ENCODE data around the gene FZD2. TPM values are rescaled to one million over a fixed set of nuclear protein-coding genes. Genes with fewer than 3 reads are reported as not detected.
"Not testable (repeated sequence)": the region's sequence is repeated elsewhere in the genome, so short reads cannot be mapped to it uniquely, and the experiment has no call there.

FZD2 gene
- total RNA-seq, 1 donor from 2014 or later = 6.9 TPM

DNA sequence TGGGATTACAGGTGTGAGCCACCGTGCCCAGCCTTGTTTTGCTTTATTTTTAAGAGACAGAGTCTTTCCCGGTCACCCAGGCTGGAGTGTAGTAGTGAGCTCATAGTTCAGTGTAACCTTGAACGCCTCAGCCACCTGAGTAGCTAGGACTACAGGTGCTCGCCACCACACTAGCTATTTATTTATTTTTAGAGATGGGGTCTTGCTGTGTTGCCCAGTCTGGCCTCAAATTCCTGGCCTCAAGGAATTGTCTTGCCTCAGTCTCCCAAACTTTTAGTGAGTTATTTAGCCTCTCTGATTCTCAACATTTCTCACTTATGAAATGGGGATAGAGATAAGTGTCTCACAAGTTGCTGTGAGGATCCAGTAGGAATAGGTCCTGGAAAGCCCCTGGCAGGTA, 21.7 kb downstream of the FZD2 start:
- no peak for DNase-seq

DNA sequence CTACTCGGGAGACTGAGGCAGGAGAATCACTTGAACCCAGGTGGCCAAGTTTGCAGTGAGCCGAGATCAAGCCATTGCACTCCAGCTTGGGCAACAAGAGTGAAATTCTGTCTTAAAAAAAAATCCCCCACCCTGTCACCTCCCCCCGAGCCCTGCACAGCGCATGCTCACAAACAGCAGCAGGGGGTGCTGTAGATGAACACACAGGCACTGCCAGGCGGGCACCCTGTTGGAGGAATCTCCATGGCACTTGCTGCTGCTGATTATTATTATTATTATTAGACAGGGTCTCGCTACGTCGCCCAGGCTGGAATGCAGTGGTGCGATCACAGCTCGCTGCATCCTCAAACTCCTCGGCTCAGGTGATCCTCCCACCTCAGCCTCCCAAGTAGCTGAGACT, 24.6 kb downstream of the FZD2 start:
- DNase-seq = no peak

DNA sequence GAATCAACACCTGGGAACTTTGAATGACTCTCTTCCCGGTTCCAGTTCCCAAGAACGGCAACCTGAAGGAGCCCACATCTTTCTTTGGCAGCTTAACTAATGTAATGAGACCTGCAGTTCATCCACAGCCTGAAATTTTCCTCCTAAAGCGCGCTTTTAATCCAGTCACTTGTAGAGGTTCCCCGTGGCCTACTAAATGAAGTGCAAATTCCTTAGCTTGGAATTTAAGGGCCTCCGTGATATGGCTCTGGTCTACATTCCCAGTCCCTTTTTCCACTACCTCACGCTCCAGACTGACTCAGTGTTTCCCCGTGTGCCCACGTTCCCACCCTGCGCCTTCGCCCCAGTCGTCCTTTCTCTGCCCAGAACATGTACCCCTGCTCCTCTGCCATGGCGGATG, 27.2 kb downstream of the FZD2 start:
- DNase-seq = no peak

DNA sequence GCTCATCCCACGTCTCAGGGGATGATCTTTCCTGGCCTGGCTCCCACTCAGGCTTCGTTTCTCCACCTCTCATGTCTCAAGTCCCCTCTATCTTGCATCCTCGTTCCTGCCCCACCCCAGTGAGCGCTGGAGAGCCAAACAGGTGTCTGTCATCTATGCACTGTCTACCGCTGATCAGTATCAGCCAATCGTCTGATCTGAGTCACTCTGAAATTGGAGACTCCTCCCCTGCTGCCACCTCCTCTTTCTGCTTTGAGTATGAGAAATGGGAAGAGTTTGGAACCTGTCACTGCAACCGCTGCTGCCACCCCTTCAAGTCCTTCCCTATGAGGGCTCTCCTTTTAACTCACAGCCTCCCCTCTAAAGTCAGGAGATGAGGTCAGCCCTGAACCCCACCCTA, 28.0 kb downstream of the FZD2 start:
- no peak for DNase-seq

DNA sequence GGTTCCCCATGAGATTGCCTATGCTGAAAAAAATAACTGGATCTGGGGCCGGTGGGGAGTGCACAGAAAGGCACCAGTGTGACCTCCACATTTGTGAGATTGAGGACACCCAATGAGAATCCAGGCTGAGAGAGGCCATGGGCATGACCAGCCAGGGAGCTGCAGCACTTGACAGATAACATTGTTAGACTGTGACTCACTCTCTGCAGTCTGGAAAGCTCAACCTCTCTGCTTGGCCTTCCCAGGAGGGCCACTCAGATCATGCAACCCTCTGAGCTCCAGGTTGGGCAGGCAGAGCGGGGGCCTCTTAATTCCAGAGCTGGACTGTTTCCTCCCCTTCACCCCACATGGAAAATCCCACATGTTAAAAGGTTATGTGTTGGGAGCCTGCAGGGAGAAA, 30.1 kb downstream of the FZD2 start:
- DNase-seq = no peak

DNA sequence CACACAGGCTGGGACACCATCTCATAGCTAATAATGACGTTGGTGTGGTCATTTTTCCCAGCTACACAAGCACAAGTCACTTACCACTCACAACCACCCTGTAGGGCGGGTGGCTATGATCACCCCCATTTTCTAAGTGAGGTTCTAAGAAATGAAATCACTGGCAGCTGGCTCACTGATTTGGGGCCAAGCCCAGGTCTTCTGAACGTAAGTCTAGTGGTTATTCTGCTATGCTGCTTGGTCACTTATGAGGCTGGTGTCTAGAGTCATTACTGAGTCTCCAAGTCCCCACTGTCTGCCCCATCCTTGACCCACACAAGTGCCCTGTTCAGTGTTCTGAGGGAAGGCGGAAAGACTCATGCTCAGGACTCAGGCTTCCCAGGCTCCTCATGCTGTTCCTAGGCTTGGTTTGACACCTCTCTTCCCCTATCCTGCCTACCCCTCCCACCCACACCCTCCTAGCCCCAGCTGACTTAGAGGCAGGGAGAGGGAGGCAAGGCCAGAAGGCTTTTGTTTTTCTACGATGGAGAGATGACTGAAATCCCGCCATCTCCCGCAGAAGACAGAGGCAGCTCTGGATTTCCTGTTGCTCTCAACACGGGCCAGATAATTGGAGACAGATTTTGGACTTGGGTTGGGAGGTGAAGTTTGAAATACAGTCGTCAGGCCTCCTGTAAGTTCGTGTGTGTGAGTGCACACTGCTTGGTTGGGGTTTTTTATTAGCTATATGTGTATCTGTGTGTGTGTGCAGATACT, 32.2 kb downstream of the FZD2 start:
- no peak for DNase-seq

DNA sequence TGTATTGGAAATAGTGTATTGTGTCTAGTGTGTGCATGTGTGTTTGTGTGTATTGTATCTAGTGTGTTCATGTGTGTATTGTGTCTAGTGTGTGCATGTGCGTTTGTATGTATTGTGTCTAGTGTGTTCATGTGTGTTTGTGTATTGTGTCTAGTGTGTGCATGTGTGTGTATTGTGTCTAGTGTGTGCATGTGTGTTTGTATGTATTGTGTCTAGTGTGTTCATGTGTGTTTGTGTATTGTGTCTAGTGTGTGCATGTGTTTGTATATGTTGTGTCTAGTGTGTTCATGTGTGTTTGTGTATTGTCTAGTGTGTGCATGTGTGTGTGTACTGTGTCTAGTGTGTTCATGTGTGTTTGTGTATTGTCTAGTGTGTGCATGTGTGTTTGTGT, 32.8 kb downstream of the FZD2 start:
- not testable (repeated sequence) for DNase-seq

DNA sequence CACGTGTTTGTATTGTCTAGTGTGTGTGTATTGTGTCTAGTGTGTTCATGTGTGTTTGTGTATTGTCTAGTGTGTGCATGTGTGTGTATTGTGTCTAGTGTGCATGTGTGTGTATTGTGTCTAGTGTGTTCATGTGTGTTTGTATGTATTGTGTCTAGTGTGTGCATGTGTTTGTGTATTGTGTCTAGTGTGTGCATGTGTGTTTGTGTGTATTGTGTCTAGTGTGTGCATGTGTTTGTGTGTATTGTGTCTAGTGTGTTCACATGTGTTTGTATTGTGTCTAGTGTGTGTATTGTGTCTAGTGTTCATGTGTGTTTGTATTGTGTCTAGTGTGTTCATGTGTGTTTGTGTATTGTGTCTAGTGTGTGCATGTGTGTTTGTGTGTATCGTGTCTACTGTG, 33.5 kb downstream of the FZD2 start:
- not testable (repeated sequence) for DNase-seq

DNA sequence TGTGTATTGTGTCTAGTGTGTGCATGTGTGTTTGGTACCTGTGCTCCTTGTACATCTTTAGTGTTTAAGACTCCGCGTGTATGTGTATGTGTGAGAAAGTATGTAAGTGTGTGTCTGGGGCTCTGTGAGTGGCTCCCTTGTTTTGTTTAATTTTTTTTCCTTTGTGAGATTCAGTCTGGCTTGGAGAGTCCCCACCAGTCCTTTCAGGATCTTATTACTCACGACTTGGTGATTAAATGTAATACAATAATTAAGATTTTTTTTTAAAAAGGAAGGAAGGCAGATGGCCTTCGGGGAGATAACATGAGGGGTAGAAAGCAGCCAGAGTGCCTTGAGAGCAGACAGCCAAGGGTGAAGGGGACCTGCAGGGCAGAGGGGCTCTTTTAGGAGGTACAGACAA, 33.9 kb downstream of the FZD2 start:
- no peak for DNase-seq

DNA sequence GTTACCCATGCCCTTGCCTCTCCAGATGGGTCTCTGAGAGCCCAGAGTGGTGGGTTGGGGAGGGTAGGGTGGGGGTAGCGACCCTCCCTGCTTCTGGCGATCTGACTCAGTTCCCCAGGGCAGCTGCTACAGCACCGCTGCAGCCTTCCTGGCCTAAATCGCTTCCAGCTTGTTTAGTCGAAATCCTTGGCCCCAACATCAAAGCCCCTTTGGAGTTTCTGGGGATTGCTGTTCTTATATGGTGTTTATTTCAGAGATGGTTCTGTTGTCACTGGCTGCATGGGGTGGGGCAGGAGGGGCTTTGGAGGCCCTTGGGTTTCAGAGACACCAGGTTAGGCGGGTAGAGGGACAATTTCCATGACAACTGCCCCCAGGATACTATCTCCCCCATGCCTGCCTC, 35.9 kb downstream of the FZD2 start:
- DNase-seq = no peak

DNA sequence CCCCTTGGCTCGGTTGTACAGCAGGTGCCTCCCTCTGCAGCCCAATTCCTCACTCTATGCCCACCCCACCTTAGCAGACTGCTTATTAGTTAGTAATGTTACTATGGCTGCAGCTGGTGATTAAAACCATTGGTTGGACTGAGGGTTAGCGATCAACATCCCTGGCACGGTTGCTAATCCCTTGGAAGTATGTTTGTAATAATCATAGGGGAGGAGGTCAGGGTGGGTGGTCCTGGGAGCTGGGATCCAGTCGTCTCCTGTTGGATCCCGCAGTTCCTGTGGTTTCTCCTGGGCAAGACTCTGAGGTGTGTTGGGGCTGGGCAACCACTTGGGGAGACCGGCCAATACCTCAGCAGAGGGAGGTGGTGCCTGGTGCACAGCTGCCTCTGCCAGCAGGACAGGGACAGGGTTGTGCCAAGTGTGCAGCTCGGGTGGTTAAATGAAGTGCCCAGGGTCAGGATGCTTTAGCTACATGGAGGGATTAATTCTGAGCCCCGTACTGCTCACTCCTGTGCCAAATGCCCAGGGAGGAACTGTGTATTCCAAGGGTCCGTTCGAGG, 38.0 kb downstream of the FZD2 start:
- no peak for DNase-seq

DNA sequence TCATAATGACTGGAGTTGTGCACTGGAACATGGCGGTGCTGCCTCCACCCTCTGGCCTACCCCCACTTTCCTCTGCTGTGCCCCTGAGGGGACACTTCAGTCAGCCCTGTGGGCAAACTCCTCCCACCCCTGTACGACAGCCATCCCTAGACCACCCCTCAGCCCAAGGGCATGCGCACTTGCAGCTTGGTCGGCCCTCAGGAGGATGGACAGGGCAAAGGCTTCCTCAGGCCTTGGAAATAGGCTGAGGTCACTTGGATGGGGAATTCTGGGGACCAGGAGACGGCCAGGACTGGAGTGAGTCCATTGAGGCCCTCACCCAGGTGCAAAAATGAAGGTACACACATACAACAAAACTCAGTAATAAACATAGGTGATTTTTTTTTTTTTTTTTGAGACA, 41.0 kb downstream of the FZD2 start:
- DNase-seq = no peak

DNA sequence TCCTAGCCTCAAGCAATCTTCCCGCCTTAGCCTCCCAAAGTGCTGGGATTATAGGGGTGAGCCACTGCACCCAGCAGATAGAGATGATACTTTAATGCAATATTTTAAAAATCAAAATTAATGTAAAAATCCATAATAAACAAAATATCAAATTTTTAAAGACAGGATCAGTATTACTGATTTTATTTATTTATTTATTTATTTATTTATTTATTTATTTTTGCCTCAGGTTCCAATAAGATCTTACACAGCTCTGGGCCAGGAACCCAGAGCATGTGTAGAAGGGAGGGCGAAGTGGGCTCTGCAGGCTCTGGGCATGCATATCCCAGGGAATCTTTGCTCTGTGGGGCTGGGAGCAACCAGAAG, 41.6 kb downstream of the FZD2 start:
- DNase-seq = no peak

DNA sequence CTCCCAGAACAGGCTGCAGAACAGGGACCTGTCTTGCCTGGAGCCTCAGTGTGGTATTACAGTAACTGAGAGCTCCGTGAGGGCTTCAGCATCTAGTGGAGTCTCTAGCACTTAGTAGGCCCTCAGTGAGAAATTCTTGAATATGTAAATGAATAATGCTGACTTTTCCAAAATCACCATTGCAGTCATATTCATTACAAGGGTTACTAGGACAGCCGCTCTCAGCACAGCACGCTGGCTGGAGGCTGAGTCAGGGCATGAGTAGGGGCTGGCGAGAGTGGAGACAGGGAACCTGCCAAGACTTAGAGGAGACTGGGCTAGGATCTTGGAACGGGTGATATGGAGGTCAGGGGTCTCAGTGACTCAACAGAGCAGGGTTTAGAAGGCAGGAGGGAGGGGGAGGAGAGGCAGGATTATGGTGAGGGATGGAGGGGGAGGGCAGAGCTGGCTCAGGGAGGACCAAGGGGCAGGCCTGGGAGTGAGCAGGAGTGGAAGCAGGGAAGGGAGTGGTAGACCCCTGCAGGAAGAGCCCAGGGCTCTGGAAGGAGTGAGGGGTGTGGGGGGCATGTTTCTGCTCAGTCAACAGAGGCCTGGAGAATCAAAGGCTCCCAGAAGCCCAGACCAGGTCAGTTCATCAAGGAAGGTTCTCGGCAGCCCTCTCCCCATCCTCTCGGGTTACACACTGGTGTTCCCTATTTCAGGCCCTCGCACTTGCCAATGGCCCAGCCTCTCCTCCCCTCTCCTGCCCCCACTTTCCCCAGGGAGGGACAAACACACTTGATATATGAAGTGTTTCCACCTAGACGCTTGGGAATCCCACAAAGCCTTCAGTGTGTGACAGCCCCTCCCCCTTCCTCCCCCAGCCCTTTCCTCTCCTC, 42.3 kb downstream of the FZD2 start:
- no peak for DNase-seq

DNA sequence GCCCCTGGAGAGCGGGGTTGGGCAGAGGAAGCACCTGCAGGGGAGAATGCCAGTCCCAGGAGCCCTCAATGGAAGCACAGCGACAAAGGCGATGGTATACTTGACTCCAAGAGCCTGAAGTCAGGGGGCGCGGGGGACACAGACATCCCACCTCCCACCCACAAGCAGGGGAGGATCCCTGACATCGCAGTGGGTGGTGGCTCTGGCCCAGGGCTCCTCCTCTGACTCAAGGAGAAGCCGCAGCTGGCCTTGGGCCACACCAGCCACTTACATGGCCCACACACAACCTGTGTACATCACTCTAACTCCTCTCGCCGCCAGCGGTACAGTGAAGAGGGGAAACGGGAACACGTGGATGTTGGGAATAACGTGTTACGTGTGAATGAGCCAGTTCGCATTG, 44.3 kb downstream of the FZD2 start:
- no peak for DNase-seq

DNA sequence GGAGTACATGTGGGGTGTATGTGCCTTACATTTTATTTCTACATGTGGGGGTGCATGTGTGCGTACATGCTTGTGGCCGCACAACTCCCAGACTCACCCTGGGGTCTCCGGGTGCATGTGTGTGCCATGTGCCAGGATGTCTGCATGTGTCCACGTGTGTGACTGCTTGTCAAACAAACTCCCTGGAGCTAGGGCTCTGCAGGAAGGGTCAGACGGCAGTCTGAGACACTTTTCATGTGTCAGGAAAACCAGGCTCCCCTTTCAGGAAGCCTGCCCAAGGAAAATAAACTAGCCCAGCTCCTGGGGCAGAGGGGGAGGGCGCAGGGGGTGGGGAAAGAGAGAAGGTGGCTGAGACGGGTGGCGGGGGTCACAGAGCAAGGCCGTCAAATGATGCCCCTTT, 44.7 kb downstream of the FZD2 start:
- no peak for DNase-seq

DNA sequence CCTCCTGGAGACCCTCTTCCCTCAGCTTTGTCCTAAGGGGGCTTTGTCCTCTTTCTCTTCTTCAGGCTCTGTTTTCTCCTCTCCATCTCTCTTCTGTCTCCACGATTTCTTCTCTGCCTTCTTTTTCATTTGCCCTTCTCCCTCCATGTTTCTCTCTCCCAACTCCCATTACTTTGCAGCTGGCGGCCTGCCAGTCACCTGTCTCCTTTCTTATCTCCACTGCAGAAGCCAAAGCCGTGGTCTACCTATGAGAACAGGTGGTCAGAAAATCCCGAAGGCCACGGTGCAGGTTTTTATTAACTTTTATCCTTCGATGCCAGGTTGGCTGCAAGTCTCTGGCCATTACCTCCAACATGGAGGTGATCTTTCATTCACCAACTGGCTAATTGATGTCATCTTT, 45.1 kb downstream of the FZD2 start:
- no peak for DNase-seq

DNA sequence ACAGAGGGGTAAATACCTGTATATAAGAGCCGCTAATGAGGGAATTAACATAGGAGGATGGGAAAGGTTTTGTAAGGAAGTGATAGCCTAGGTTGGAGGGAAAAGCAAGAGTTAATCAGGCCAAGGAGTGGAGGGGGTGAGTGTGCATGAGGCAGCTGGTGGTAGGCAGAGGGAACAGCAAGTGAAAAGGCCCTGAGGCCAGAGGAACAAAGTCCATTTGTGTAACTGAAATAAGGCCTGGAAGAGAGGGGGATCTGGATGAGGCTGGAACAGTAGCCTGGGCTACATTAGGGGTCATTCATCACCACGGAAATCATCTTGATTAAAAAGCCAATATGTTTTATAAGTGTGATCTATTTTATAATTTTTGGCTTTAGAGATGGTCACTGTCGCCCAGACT, 45.7 kb downstream of the FZD2 start:
- DNase-seq = no peak

DNA sequence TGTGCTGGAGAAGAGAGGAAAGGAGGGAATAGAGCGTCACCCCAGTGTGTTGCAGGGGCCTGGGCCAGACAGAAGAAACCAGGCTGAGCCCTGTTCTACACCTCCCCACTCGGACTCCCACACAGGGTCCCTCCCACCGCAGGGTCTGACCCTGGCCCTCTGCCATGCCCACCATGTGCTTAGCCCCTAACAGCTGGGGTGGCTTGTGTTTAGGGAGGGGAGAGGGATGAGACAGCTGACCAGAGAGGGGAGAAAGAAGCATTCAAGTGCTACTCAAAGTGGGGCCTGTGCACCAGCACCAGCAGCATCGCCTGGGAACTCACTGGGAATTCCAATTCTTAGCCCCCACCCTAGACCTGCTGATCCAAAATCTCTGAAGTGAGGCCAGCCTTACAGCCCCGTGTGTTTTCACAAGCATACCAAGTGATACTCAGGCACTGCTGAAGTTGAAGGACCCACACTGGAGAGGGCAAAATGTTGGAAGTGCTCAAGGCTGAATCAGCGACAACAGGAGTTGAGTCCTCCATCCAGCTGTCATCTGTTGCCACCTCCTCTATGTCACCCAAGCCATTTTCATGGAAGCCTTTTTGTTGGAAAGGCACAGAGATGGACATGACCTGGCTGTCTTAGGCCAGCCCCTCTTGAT, 47.0 kb downstream of the FZD2 start:
- DNase-seq = no peak

DNA sequence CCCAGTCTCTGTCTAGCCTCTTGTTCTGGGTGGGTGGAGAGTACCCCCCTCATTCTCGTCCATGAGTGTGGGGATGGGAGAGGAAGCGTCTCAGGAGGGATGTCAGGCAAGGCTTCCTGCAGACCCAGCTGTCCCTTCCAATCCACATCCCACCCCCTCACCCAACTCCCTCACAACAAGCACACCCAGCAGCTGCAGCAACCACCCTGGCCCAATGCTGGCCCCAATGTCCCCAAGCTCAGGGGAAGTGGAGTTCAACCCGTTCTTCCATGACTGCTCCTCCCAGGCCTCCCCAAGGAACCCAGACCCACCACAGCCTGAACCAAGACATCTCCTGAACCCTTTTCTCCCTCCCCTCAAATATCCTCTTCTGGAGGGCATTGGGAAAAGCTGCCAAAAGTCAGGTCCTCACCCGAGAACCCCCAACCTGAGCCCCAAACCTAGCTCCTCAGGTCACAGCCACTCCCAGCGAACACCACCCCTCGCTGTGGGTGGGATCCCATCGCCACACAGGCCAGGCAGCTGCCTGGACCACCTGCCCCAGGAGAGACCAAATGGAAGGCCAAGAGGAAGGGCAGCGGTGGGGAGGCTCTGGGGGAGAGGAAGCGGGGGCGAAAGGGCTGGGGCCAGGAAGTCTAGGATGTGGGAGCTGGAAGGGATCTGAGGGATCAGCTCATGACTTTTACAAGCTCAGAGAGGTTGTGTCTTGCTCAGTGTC, 47.6 kb downstream of the FZD2 start:
- no peak for DNase-seq

DNA sequence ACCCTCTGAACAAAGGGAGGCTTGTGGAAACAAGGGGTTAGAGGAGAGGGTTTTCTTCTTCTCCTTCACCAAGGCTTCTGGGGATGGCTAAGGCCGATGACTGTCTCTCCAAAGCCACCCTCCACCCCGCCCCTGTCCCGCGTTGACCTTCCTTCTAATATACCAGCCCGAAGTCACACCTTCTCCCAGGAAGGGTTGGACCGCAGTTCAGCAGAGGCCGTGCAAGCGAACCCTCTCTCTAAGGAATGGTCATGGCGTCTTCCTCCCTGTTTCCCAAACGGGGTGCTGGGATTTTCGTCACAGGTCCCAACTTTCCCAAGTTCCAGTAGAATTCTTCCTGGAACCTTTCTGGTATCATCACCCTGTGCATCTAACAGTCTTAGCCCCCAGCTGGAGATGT, 49.4 kb downstream of the FZD2 start:
- DNase-seq = no peak
